Measurements from ENCODE around the gene TMEM184A.

TMEM184A gene

DNA sequence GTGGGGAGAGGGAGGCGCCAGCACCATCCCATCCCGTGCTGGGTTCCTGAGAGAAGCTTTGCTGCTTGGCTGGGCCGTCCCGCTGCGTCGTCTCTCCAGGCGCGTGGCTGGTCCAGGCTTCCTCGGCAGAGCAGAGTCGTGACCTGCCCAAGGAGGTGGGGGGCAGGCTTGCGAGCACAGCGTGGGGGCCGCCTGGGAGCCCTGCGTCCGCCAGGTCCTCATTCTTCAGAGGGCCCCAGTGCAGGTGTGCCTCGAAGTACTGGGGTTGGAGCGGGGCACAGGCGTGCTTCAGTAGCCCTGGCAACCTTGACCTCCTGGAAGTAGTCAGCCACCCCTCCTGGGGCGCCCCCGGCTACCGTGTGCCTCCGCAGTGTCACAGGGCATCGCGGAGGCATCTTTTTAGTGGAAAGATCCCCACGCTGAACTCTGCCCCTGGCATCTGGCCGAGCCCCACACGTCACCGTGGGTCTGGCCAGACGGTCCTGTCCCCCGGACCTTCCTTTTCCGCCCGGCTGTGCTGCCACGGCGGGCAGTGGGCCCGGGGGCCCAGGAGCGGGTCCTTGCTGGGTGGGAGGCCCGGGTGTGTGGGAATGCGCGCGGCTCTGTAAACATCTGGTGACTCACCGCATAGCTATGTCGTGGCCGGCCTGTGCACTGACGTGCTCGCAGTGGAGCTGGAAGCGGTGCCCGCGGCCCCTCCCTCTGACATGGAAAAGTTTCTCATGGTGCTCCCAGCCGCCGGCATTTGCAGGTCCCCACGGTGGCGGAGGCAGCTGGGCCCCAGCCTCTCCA lies 19.1 kb downstream of the TMEM184A start:
- no peak for DNase-seq (ENCODE audit: extremely low spot score)
- CTCF ChIA-PET, result interaction anchor here (1.0 kb wide), 1 partner anchor 63 kb away, joined by 3 read pairs; no protein-coding TSS in a partner anchor

DNA sequence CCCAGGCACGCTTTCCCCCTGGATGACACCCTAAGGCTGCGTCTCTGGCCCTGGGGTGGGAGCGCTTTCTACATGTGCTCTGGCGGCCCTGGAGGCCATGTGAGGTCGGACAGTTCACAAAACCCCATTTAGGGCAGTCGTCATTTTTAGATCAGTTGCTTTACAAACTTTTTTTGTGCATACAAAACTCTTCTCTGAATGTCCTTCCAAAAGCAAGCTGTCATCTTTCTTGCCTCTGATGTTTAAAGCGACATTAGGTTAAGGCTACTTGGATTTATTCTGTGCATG lies 19.6 kb downstream of the TMEM184A start:
- TF ChIP-seq, protein P1, sequence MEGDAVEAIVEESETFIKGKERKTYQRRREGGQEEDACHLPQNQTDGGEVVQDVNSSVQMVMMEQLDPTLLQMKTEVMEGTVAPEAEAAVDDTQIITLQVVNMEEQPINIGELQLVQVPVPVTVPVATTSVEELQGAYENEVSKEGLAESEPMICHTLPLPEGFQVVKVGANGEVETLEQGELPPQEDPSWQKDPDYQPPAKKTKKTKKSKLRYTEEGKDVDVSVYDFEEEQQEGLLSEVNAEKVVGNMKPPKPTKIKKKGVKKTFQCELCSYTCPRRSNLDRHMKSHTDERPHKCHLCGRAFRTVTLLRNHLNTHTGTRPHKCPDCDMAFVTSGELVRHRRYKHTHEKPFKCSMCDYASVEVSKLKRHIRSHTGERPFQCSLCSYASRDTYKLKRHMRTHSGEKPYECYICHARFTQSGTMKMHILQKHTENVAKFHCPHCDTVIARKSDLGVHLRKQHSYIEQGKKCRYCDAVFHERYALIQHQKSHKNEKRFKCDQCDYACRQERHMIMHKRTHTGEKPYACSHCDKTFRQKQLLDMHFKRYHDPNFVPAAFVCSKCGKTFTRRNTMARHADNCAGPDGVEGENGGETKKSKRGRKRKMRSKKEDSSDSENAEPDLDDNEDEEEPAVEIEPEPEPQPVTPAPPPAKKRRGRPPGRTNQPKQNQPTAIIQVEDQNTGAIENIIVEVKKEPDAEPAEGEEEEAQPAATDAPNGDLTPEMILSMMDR (IDR thresholded peaks at IDR 0.05; ENCODE audit: control extremely low read depth, extremely low read depth, low read depth, missing control alignments), result no peak
- no peak for DNase-seq (ENCODE audit: extremely low spot score)
- ChIA-PET POLR2A (no interaction called here), CTCF (no interaction called here)

More for the DNA sequence above, 19.1 kb downstream of the TMEM184A start:
- TF ChIP-seq, protein P1 (IDR thresholded peaks at IDR 0.05; ENCODE audit: control extremely low read depth, extremely low read depth, low read depth, missing control alignments), result no peak
- POLR2A ChIA-PET, result no interaction called here

DNA sequence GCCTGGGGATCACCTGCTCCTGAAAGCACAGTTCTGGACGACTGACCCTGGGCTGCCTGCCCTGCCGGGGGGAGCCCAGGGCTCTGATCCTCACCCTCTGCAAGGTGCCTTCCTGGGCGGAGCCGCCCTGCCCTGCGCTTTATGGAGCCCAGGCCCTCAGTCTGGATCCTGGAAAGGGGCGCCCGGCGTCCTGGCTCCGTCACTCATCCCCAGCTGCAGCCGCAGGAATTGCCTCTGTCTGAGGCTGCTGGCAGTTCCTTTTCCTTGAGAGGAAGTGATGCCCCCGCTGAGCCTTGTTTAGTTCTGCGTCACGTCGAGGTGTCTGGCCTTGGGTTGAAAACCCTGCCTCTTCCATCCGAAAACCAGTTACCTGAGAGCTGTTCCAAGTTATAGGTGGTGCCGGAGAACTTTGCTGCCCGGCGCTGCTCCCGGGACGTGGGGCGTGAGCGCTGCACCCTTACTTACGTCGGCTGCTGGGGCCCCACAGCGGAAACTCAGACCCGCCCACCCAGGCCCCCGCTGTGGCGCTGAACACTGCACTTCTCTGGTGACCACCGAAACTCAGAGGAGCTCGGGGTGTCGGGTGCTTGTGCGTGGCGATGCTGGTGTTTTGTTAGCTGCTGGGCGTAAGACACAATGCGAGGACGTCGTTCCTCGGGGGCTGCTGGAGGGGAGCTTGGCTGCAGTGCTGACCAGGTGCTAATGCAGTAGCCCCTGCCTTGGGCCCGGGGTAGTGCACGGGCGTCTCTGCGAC lies 20.1 kb downstream of the TMEM184A start:
- POLR2A ChIA-PET, result no interaction called here
- TF ChIP-seq, protein P1 (IDR thresholded peaks at IDR 0.05; ENCODE audit: control extremely low read depth, extremely low read depth, low read depth, missing control alignments), result no peak
- no peak for DNase-seq (ENCODE audit: extremely low spot score)
- CTCF ChIA-PET, result no interaction called here

DNA sequence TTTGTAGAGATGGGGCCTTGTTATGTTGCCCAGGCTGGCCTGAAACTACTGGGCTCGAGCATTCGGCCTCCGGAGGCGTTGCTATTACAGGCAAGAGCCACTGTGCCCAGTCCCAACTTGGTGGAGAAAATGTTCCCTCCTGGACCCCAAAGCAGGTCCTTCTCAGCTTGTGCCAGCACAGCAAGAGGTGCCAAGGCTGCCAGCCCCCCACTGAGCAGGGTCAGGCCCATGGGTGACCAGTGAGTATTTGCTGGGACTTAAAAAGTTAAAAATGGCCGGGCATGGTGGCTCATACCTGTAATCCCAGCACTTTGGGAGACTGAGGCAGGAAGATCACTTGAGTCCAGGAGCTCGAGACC lies 20.9 kb downstream of the TMEM184A start:
- TF ChIP-seq, protein P1 (IDR thresholded peaks at IDR 0.05; ENCODE audit: control extremely low read depth, extremely low read depth, low read depth, missing control alignments), result no peak
- ChIA-PET POLR2A (interaction anchor here (0.6 kb wide), 1 partner anchor 46 kb away, joined by 5 read pairs; no protein-coding TSS in a partner anchor), CTCF (no interaction called here)
- no peak for DNase-seq (ENCODE audit: extremely low spot score)

DNA sequence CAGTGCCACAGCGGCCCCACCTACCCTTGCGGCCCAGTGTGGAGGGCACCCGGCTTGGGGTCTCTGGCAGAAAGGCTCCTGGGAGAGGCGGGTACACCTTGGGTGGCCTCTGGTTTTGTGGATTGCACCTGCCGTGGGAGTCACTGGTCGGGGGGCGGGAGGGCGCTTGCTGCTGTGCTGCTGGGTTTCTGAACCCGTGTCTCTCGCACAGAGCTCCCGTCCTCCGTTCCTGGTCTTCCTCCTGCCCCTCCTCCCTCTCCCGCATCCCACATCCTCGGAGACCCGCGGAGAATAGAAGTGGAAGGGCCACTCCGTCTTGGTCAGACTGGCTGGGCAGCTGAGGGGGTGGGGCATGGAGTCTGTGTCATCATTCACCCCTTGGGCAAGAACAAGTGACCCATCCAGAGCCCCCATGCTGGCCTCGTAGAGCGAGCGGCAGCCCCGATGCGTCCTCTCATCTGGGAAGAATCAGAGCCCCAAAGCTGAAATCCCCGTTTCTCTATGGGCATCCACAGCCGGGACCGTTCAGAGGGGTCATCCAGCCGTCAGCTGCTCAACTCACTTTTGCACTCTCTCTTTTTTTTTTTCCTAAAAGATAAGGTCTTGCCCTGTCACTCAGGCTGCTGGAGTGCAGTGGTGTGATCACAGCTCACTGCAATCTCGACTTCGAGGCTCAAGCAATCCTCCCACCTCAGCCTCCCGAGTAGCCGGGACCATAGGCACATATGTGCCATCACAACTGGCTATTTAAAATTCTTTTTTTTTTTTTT lies 21.5 kb downstream of the TMEM184A start:
- DNase-seq (ENCODE audit: extremely low spot score), result no peak
- ChIA-PET CTCF (no interaction called here), POLR2A (interaction anchor here (0.6 kb wide), 1 partner anchor 45 kb away, joined by 5 read pairs; no protein-coding TSS in a partner anchor)
- TF ChIP-seq, protein P1 (IDR thresholded peaks at IDR 0.05; ENCODE audit: control extremely low read depth, extremely low read depth, low read depth, missing control alignments), result no peak

DNA sequence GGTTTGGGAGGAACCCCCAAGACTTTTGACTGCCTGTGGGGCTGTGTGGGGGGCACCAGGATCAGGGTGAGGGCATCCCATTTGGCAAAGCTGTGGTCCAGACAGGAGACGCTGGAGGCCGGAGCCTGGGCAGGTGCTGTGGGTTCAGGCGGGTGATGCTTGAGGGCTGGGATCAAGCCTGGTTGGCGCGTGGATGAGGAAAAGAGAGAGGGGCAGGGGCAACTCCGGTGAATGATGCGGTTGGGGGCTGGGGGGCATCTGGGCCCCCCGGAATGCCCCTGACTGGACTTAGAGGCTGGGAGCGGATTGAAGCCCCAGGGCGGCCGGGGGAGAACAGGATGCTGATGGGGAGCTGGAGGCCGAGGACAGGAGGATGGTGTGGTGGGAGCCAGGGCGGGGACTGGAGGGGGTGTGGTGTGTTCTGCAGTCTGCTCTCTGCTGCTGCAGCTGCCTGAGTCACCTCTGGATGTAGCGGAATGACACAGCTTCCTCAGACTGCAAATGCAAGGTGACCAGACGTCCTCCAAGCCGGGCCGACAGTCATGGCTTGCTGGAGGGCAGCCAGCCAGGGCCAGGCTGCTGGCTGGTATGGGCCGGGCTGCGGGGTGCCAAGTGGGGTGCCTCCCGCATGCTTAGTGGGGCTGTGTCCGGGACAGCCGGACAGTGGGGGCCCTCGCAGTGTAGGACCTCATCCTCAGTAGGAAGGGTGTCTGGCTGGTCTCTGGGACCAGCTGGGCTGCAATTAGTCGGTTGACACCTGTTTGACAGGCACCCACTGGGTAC lies 22.3 kb downstream of the TMEM184A start:
- POLR2A ChIA-PET, result no interaction called here
- TF ChIP-seq, protein P1 (IDR thresholded peaks at IDR 0.05; ENCODE audit: control extremely low read depth, extremely low read depth, low read depth, missing control alignments), result no peak
- CTCF ChIA-PET, result interaction anchor here (1.0 kb wide), 1 partner anchor 29 kb away, joined by 5 read pairs; no protein-coding TSS in a partner anchor
- peak; percentile 77 for DNase-seq (ENCODE audit: extremely low spot score)
